GM19467 (cell line): ENCODE results near the gene HMGXB3.
"Not testable (repeated sequence)": the region's sequence is repeated elsewhere in the genome, so short reads cannot be mapped to it uniquely, and the experiment has no call there.

Experiments used
- ATAC-seq: cut with Tn5 transposase; IDR thresholded peaks from one replicate; pipeline ENCODE4 v1.9.1; 2021; ENCODE audit warnings: mild to moderate bottlenecking, moderate library complexity; ENCODE audit not compliant: unreplicated experiment

HMGXB3 gene

DNA sequence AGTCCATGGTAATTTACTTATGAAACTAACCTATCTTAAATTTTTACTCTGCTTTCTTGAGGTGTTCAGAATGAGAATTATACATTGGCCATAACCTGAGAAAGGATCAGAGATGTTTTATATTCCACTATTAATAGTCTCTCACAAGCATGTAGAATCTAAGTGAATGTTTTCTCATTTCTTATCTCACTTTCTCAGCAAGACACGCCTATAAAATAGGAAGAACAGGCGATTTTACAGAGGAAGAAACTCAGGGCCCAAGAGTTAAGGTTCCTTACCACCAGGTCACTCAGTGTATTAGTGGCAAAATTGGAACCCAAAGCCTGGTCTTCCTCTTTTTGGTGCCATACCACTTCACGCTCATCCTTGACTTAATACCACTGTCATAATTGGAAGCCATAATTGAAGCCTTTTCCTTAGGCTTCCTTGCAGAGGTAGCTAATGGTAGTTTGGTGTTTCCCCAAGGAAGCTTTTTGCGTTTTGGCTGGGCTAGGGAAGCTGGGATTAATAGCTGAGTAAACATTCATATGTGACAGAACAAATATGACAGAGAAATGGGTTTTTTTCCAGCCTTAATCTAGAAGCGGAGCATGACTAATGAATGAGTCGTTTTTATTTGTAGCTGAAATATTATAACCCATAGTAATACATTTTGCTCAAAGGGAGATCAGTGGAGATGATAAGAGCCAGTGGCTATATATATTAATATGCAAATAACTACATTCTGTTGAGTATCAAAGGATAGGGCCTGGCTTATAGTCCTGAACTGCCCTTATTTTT lies 16.9 kb downstream of the HMGXB3 start:
- no peak for ATAC-seq

DNA sequence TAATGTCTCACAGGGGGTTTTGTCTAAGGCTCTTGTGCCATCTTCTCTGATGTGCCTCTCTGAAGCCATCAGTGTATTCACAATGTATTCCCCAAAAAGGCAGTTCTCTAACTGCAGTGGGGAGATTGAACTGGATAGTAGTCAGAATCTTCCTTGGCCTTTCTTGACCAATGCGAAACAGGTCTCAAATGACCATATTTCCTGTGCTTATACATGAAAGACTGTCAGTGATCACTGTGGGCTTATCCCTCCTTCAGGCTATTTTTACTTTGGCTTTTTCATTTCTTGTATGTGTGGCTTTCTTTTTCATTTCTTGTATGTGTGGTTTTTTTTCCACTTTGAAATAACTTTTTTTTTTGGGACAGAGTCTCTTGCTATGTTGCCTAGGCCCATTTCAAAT lies 19.7 kb downstream of the HMGXB3 start:
- ATAC-seq: no peak

DNA sequence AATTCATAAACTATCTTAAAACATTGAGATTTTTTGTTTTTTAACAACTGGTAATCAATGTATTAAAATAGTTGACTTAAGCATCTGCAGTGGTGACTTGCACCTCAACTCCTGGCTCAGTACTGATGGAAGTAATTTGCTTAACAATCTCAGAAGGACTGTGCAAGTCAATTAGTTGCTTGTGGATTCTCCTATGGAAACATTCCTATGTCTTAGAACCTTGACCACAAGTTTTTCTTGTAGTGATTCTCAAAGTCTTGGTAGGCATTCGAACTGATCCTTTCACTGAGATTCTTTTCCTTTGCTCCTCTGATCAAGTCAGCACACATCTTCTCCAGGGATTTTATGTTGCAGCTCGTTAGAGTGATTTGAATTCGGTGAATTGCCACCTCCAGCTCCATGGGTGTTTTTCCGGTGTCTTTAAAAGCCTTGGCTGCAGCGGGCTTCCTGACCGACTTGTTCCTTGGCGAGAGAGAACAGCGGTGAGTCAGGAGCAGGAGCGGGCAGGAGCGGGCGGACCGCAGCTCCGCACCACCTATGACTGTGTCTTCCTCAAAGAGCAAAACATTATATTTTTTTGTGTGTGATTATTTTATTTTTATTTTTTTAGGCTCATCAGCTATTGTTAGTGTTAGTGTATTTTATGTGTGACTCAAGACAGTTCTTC lies 21.1 kb downstream of the HMGXB3 start:
- no peak for ATAC-seq

DNA sequence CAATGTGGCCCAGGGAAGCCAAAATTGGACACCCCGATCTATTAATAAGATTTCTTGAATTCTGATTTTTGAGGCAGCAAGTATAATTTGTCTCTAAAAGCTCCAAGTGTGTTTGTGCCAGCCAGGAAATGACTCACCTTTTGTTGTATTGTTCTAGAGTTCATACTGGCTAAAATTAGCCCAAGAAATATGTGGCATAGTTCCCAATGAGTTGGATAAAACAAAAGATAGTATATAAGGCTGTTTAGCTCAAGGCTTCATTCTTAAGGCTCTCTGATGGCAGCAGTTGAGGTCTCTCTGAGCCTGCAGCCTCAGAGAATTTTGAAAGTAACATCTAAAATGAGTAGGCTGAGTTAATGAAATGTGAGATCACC lies 21.6 kb downstream of the HMGXB3 start:
- ATAC-seq: no peak

DNA sequence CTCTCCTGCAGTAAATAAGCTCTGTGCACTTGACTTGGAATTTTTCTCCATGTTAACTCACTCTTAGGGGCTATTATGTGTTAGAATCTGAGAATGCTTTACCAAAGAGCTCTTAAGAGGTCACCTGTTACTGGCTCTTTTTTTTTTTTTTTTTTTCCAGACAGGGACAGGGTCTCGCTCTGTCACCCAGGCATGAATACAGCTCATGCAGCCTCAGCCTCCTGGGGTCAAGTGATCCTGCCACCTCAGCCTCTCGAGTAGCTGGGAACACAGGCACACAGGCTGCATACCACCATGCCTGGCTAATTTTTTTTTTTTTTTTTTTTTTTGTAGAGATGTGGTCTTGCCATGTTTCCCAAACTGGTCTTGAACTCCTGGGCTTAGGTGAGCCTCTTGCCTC lies 22.1 kb downstream of the HMGXB3 start:
- no peak for ATAC-seq

DNA sequence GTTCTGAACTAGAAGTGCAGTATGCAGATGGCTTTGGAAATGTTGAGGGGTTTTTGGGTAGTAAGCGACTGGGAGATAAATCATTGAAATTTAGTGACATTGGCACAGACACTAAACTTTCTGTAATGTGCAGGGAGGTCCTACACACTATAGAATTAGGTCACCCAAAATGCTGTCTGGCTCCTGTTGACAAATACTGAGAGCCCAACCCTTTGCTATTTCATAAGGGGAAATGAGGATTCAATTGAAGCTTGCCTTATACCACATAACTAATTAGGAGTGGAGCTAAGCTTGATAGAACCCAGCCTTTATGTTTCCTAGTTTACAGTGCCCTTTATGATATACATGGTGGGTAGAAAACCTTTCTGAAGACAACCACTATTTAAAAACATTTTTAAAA lies 22.6 kb downstream of the HMGXB3 start:
- no peak for ATAC-seq

DNA sequence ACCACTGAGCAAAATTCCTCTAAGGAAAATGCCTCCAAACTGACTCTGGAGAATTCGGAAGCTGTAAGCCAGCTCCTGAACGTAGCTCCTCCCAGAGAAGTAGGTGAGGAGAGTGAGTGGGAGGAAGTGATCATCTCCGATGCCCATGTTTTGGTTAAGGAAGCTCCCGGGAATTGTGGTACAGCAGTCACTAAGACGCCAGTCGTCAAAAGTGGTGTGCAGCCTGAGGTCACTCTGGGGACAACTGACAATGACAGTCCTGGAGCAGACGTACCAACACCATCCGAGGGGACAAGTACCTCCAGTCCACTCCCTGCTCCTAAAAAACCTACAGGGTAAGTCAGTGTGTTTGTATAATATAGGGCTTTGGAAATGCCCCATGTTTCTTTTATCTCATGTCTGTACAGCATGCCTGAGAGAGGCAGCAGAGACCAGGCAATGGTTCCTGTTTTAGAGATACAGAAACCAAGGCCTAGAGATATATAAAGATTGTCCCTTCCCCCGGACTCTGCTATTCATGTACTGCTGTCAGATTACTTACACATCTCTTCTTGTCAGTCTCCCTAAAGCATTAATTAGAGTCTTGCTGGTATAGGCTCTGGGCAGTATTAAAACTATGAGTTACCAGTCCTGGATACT lies 23.9 kb downstream of the HMGXB3 start:
- no peak for ATAC-seq

DNA sequence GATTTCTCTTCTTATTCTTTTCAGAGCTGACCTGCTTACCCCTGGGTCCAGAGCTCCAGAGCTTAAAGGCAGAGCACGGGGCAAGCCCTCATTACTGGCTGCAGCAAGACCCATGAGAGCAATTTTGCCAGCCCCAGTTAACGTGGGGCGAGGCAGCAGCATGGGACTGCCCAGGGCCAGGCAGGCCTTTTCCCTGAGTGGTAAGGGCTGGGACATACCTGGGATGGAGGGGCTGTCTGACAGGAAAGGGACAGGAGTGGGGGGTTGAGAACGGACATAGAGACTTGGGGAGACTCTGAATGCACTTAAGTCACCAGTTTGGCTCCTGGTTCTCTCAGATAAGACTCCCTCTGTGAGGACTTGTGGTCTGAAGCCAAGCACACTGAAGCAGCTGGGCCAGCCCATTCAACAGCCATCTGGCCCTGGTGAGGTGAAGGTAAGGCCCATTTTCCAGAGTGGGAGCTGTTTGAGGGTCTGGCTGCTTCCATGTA lies 26.2 kb downstream of the HMGXB3 start:
- no peak for ATAC-seq

DNA sequence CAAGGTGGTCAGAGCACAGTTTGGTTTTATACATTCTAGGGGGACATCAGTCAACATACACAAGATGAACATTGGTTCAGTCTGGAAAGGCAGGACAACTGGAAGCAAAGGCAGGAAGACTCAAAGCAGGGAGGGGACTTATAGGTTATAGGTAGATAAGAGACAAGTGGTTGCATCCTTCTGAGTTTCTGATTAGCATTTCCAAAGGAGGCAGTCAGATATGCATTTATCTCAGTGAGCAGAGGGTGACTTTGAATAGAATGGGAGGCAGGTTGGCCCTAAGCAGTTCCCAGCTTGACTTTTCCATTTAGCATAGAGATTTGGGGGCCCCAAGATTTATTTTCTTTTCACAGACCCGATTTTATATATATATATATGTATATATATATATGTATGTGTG lies 27.5 kb downstream of the HMGXB3 start:
- ATAC-seq: not testable (repeated sequence)

DNA sequence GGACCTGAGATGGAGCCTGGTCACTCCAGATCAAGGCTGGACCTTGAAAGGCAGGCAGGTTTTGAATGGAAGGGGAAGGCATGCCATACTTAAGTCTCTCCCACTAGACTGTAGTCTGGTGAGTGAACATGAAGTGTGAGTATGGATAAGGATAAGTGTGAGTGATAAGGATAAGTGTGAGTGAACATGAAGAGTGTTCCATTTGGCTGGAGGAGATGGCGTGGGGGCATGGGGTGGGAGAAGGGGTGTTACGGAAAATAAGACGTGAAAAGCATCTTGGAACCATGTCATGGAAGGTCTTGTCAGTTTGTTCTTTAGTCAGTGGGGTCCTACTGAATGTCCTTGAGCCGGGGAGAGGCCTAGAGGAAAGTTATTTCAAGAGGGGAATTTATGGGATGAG lies 32.8 kb downstream of the HMGXB3 start:
- no peak for ATAC-seq

DNA sequence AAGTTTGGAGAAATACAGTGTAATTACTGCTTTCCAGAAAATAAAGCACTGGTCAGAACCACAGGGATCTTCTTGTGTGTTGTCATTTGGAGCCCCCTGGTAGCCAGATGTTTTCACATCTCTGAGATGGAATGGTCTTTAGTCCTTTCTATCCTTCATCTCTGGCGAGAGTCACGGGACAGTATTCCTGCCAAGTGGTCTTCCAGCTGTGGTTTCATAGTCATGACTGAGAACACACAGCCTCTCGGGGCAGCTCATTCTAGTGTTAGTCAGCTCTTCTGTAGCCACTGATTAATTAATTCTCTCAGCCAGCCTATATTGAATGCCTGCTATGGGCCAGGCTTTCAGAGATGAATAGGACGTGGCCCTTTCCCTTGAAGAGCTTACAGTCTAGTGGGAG lies 34.1 kb downstream of the HMGXB3 start:
- no peak for ATAC-seq

DNA sequence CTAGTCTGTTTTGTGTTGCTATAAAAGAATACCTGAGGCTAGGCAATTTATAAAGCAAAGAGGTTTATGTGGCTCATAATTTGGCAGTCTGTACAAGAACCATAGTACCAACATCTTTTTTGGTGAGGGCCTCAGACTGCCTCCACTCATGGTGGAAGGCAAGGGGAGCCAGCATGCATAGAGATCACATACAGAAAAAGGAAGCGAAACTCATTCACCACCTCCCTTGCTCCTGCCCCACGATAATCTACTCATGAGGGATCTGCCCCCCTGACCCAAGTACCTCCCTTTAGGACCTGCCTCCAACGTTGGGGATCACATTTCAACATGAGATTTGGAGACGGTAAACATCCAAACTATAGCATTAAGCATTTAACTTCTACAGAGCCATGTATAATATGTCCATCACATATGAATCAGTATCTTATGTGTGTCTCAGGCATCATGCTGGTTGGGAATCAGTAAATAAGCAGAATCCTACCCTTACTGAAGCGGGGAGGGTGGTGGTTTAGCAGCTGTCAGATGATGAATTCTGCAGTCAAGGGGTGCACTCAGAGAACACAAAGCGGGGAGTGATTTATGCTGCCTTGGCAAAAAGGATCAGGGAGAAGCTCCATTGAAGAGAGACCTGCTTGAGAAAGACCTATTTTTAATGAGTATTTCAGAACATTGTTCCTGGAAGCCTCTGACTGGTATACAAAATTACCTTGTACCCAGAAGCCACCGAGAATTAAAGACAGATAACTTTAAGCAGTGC lies 34.8 kb downstream of the HMGXB3 start:
- peak; percentile 88 for ATAC-seq

DNA sequence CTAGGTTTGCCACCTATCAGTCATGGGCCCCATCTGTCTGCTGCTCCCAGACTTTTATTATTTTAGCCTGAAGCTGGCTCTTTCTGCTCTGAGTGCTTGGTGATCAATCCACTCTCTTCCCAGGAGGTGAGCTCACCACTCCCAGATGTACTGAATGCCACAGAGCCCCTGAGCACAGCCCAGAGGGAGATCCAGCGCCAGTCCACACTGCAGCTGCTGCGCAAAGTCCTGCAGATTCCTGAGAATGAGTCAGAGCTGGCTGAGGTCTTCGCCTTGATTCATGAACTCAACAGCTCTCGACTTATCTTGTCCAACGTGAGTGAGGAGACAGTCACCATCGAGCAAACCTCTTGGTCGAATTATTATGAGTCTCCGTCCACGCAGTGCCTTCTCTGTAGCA lies 36.0 kb downstream of the HMGXB3 start:
- ATAC-seq: no peak

DNA sequence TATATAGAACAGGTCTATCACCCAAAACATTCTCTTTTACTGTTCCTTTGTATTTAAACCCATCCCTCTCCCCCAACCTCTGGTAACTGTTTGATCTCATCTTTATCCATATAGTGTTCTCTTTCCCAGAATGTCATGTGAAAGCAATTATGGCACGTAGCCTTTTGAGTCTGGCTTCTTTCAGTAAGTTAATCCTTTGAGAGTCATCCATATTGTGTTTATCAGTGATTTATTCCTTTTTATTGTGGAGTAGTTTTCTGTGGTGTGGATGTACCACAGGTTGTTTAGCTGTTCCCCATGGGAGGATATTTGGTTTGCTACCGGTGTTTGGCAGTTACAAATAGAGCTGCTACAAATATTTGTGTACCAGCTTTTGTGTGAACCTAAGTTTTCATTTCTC lies 38.0 kb downstream of the HMGXB3 start:
- no peak for ATAC-seq

DNA sequence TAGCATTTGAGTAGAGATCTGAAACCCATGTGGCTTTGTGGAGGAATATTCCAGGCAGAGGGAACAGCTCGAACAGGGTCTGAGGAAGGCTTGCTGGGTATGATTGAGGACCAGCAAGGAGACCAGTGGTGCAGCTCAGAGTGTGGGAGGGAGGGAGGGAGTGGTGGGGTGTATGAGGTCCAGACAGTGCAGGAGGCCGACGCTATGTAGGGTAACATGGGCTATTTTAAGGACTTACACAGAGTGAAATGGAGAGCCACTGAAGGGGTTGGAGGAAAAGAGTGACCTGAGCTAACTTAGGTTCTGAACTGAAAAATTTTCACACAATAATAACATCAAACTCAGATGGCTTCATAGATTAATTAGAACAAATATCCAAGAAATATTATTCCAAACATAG lies 41.9 kb downstream of the HMGXB3 start:
- ATAC-seq: no peak

DNA sequence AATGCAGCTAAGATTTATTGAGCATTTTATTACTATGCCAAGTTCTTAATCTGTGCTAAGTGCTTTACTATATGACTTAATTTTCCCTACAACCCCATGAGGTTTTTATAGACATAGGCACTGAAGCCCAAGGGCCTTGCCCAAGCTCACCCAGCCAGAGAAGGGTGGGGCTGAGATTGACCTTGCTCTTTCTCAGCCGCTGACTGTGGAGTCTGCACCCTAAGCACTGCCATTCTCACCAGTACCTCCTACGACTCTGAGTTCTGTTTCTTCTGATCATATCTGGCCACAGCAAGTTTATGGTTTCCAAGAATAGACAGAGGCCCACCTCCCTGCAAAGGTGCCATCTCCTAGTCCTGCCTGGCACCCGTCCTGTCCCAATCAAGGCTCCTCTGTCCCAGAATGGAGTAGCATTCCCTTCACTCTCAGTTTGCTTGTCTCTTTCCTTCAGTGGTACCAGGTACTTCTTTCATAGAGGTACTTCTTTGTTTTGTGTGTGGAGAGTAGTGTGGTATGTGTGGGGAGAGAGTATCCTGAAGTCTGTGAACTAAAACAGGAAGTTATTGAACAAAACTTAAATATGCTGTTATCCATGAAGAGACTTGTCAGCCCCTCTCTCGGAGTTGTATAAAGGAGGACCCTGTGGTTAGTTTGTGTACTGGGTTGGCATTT lies 43.3 kb downstream of the HMGXB3 start:
- ATAC-seq: no peak

DNA sequence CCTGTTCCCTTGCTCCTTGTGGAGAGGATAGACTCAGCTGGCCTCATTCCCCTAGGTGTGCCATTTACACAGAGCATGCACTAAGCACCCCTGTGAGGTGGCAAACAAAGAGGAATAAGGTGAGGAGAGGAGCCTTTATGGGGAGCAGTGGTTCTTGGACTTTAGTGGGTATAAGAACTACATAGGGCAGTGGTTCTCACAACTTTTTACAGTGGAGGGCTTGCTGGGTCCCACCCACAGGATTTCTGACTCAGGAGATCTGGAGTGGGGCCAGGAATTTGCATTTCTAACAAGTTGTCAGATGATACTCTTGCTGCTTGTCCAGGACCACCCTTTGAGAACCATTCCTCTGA lies 43.8 kb downstream of the HMGXB3 start:
- no peak for ATAC-seq

DNA sequence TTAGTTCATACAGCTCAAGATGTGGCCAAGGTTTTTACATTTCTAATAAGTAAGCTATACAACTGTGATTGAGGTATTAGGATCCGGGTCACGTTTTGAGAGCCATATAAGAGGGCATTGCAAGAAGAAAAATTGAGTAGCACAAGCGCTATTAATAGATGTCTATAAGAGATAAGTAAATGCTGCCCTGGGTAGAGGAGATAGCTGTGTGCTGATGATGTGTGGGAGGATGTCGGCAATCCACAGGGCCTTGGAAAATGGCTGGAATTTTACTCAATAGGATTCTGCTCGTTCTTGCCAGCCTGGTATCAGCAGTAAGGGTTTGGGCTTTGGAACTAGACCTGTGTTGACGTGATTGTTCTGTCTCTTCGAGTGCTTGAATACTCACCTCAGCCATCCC lies 44.2 kb downstream of the HMGXB3 start:
- ATAC-seq: no peak

DNA sequence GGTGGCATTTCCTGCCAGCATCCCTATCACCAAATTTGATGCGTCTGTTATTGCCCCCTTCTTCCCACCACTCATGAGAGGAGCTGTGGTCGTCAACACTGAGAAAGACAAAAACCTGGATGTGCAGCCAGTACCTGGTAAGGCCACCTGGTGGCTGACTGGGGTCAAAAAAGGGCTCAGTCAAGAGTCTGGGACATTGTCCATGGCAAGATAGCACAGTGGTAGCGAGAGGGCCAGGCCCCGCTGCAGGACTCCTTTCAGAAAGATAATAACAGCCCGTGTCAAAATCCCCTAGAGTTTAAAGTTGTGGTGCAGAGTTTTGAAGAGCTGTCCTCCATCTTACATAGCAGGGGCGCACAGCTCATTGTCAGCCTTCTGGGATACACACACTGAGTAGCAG lies 45.0 kb downstream of the HMGXB3 start:
- no peak for ATAC-seq

DNA sequence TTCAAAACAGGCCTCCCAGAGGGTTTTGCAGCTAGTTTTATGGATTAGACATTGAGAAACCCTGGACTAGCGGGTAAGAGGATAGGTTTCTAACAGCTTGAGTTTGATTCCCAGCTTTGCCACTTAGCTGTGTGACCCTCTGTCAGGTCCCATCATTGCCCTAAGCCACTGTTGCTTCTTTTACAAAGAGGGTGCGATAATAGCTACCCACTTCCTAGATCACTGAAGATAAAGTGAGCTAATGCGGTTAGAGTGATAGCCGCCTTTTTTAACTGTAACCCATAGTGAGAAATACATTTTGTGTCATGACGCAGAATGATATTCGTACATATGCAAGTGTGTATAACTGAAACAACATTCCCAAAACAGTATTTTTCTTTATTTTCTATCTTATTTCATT lies 45.5 kb downstream of the HMGXB3 start:
- ATAC-seq: no peak
